ENCODE data around the gene SIGLECL1.

SIGLECL1 gene

DNA sequence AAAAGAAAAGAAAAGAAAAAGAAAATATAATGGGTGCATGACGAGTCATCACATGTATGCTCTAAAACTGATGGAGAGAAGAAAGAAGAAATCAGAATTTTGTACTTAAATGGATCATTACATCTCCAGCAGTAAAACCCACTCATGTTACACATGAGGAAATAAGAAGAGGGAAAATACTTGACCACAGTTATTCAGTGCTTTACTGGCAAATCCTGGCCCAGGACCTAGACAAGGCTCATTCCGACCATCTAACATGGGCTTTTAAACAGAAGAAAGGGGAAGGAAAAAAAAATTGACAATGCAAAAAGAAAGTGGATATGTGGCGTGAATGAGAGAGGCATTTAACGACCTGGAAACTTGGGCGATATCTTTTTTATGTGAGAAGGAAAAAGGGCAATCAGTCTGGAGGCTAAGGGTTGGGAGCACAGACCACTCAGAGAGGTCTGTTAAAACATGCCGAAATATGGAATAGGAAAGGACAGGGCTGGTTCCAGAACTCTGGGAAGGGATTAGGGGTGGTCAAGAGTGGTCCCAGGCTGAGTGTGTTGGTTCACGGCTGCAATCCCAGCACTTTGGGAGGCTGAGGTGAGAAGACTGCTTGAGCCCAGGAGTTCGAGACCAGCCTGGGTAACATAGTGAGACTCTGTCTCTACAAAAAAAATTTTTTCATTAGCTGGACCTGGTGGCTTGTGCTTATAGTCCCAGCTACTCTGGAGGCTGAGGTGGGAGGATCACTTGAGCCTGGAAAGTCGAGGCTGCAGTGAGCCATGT lies 1.6 kb downstream of the SIGLECL1 start:
- no peak for DNase-seq (ENCODE audit: low read depth)

DNA sequence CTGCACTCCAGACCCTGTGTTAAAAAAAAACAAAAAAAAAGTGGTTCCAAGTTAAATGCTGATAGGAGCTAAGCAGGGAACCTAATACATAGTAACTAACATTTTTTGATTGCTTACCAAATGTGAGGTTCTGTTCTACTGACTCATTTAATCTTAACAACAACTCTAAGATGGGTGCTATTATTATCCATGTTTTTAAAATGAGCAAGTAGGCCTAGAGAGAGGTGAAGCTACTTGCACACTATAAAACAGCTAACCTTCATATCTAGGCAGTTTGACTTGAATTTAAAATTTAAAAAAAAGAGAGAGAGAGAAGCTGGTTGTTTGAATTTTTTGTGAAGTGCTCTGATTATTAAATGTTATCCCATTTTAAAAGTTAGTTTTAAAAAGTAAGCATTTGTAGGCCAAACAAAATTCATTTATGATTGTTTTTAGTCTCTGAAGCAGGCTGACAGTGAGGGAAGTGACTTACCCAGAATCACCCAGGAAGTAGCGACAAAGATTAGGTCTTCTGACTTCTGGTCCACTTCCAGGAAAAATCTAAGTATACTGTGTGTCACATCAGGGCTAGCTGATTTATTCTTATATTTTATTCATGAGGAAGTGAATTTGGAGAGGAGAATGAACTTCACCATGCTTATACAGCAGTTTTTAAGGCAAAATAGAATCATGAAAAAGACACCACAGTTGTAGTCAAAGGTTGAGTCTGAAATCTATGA lies 2.4 kb downstream of the SIGLECL1 start:
- no peak for DNase-seq (ENCODE audit: low read depth)

DNA sequence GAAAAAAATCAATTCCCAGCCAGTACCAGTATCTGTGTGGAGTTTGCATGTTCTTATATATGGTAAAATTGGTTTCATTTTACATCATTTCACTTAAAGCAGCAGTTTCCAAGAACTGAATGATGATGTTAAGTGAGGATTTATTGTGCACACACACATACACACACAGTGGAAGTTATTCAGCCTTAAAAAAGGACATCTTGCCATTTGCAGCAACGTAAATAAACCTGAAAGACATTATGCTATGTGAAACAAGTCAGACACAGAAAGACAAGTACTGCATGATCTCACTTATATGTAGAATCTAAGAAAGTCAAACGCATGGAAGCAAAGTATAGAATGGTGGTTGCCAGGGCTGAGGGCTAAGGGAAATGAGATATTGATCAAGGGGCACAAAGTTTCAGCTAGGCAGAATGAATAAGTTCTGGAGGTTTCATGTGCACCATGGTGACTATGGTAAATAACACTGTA lies 5.3 kb downstream of the SIGLECL1 start:
- no peak for DNase-seq (ENCODE audit: low read depth)

DNA sequence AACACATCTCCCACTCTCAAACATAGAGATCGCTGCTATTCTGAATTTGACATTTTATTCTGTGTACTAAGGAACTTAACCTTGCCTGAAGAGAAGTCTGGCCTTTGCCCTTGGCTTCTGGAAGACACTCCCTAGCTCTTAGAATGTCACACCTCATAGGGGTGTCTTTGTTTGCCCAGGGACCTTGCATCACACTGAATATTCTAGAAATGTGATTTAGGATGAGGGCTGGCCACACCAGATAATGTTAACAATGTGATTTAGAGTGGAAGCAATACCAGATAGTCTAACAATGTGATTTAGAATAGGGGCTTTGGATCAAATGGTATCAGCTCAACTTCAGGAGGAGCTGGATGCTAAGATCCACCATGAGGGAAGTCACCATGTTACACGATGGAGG lies 6.6 kb downstream of the SIGLECL1 start:
- no peak for DNase-seq (ENCODE audit: low read depth)

DNA sequence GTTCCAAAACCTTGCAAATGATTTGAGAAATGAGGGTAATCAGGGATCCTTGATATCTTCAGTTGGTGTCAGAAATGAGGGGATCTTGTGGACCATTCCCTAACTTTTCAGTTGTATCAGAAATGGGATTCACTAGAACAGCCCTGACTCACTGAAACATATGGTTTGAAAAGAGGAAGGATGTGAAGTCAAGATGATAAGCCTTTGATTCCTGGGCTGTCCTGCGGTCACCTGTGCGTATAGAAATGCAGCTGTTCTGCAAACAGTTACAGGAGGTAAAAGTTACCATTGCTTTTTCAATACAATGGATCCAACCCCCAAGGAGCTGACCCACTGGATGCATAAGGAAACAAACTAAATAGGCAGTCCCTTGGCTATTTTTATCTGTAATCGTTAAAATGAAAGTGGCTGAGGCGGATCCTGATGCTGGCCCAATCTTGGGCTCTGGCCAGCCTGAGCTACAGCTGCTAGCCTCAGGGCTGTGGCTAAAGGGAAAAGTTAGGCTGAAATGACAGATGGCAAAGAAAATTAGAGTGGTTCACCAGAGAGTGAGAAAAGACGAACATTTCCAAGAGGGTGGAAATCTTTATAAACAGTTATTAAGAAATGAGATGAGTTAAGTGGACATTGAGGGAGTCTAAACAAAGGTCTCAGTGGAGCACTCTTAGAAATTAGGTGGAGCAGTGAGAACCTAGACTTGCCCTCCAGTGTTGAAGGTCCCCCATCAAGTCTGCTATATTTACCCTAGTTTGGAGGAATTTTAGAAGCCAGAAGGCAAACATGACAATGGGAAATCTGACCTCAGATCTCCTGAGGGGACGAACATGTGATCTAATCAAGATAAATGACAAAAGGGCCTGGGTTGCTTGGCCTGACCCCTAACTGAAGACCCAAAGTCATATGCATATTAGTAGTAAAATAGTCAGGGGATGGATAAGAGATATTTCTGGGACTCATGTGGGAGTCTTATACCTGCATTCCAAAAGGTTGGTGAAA lies 7.6 kb downstream of the SIGLECL1 start:
- no peak for DNase-seq (ENCODE audit: low read depth)

DNA sequence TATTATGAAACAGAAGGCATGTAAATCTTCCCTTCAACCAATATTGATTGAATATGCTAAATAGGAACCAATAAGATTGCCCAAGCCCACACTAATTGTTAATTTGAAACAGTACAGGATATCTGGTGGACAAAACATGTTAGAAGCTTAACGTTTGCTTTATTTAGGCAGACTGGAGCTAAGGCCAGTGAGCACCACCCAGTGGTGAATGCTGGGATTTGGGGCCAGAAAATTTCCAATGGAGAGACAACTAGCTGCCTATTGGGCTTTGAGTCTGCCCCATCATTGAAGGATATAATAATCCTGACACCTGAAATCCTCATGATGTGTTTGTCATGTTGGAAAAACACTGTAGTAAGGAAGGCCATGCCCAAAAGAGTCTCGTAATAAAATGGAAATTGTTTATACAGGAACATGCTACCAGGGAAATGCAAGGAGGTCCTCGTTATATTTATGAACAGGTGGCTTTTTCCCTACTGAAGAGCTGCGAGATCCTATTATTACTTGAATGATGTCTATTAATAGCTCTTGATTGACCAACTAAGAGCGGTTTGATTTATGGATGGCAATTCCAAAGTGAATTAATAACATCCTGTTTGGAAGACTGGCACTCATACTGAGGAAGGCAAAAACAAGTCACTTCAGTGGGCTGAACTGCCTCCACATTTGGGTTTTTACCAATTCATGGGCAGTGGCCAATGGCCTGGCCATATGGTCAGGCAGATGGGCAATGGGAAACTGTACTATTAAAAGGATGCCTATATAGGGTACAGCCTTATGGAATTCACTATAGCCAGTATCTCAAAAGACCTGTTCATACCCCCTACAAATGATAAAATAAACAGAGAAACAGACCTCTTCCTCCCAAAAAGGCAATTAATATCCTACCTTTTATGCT lies 8.7 kb downstream of the SIGLECL1 start:
- DNase-seq (ENCODE audit: low read depth): peak; percentile 10

DNA sequence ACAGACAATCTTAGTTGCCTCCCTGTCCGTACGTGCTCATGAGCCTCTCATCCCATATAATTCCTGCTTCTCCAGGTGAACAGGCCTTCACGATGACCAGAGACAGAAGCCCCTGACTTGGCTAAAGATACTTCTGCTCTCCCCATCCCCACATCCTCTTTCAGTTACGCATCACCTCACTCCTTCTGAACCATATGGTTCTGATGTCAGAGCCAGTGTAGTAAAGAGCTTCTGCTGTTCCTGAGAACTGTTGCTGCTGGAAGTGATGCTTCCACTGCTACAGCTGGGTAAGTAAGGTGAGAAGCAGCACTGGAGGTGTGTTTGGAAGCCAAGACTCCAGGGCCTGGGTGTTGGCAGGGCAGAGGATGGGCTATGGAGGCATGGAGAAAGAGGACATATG lies 12.9 kb downstream of the SIGLECL1 start:
- DNase-seq (ENCODE audit: low read depth): no peak

DNA sequence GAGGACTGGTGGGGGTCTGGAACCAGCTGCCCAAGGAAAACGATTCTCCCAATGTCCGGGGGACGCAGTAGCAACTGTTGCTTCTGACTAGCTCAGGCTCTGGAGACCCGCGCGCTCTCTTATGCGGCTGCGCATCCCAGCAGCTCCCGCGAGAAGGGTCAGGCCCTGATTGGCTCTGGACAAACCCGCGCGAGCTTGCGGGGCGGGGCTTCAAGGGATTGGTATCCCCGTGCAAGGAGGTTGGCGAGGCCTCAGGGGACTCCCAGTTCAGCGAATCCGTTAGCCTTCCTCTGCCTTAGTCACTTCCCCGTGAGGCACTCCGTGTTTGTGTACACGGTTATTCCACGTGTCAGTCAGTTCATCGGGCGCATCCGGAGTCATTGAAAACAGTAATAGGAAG lies 20.2 kb downstream of the SIGLECL1 start:
- DNase-seq (ENCODE audit: low read depth): no peak

DNA sequence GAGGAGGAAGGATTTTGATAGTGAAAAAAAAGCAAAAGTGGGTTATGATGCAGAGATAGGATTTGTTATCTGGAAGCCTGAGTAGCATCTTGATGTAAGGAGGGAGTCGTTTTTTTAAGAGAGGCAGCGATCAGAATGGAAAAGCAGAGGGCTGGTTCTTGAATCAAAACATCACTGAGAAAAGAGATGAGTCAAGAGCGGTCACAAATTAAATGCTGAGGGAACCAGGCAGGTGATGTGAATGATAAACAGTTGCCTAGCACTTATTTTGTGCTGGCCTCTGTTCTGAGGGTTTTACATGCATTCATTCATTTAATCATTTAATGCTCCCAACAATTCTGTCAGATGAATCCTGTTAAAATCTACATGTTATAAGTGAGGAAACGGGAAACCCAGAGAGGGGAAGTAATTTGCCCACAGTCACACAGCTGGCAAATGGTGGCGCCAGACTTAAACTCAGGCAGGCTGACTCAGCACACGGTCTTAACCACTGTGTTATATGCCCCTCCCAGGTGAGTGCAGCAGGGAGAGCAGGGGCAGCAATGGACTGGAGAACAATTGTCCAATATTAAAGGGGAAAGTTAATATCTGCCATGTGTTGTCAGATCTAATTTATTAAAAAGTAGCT lies 21.4 kb downstream of the SIGLECL1 start:
- DNase-seq (ENCODE audit: low read depth): no peak

DNA sequence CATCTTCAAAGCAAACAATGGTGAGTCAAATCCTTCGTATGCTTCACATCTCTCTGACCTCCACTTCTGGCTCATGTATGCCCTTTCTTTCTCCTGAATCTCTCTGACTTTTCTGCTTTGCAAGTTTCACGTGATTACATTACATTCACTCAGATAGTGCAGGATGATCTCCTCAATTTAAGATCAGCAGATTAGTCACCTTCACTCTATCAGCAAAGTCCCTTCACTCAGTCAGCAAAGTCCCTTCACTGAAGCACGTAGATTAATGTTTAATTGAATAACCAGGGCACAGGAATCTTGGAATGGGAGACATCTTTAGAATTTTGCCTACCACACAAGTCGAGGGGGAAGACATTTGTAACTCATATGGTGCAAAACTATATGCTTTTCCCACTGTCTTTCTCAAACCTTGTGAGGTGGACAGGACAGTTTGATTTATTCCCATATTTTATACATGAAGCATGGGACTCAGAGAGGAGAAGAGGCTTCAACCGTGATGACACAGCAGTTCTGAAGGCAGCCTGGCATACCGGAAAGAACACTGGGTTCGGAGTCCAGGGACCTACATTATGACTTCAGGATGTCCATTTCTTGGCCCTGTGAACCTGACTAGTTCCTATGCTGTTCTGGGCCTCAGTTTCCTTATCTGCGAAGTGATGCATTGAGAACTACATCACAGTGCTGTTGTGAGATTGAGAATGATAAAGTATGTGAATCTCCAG lies 23.3 kb downstream of the SIGLECL1 start:
- no peak for DNase-seq (ENCODE audit: low read depth)

DNA sequence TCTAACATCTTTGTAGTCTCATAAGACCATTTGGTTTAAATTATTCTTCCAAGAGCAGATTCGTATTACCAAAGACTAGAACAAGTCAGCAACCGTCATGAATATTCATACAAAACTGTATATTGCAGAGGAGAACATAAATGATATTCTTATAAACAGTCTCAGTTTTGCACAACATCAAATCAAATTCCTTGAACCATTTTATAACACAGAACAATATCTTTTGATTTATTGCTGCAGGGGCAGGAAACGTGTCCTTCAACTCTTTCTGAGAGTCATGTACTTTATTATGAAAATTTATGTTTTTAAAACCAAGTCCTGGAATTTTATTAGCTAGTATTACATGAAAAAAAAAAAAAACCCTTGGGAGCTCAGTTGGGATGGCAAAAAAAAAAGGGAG lies 26.2 kb downstream of the SIGLECL1 start:
- DNase-seq (ENCODE audit: low read depth): no peak

DNA sequence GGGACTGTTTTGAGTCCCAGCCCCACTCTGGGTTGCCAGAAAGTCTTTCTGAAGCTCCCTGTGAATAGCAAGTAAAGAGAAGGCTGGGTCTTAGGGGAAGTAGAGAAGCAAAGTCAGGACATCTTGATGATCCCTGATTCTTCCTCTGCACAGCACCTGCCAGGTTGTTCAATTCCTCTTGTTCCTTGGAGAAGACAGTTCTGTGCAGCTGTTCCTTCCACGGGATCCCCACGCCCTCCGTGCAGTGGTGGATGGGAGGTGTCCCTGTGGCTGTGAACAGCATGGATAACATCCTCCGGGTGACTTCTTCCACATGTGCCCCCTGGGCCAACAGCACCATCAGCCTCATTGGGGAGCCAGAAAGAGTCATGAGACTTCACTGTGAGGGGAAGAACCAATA lies 31.5 kb downstream of the SIGLECL1 start:
- DNase-seq (ENCODE audit: low read depth): no peak

DNA sequence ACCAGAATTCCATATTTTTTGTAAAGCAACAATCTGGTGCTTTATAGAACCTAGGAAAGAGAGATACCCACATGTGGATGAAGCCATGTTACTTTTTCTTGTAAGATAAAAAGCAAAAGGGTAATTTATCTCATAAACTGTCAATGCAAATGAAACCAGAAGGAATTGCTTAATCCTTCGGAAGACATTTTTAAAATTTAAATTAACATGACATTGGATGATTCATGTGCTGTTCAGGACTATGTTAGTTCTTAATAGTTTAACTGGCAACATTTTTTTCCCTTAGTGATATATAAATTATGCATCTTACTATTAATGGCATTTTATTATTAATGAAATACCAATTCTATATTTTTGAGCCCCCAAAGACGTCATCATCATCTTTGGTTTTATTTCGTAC lies 34.8 kb downstream of the SIGLECL1 start:
- DNase-seq (ENCODE audit: low read depth): no peak

DNA sequence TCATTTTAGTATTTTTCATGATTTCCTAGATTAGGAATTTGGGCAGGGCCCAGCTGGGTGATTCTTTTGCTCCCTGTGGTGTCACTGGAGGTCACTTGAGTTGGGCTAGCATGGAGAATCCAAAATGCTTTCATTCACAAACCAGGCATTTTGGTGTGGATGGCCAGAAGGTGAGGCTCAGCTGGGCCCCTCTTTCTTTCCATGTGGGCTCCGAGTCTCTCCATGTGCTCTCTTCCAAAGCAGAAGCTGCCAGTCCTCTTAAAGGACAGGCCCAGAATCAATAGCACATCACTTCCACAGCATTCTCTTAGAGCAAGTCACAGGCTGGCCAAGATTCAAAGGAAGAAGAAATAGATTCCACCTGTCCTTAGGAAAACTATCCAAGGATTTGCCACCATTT lies 38.8 kb downstream of the SIGLECL1 start:
- DNase-seq (ENCODE audit: low read depth): no peak

DNA sequence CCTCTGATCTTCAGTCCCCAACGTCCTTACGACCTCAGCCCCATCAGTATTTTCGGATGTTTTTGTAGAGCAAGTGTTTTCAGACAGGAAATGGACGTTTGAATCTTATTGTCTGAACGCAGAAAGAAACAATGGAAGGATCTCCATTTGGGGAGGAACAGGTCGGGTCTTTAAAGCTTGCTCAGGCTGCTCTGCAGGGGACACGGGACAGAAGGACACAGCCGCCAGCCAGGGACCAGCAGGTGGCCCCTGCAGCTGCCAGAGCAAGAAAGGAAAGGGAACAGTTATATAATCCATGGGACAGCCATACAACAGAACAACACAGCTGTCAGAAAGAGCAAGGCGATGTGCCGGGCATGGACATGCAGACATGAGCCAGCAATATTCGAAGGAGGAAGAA lies 42.1 kb downstream of the SIGLECL1 start:
- DNase-seq (ENCODE audit: low read depth): no peak

DNA sequence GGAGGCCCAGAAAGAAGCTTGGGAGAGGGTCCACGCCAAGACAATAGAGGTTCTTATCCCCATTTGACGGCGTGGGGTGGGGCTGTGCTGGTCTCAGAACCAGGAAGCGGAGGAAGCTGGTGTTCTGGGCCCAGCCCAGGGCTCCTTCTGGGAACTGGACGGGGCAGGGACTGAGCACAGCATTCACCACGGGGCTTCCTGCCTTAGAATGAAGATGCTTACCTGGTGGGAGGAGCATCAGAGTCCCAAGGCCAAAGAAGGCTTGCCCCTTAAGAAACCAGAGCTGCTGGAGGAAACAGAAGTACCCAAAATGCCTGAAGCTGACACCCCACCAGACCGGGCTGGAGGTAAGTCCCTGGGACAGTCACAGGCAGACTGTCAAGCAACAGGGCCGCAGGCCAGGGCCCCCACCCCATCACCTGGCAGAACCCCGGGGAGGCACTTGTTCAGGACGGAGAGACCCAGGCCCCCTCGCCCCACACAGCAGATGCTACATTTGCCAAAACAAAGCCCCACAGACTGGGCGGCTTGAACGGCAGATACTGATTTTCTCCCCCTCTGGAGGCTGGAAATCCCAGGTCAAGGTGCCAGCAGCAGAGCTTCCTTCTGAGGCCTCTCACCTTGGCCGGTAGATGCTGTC lies 42.8 kb downstream of the SIGLECL1 start:
- no peak for DNase-seq (ENCODE audit: low read depth)

DNA sequence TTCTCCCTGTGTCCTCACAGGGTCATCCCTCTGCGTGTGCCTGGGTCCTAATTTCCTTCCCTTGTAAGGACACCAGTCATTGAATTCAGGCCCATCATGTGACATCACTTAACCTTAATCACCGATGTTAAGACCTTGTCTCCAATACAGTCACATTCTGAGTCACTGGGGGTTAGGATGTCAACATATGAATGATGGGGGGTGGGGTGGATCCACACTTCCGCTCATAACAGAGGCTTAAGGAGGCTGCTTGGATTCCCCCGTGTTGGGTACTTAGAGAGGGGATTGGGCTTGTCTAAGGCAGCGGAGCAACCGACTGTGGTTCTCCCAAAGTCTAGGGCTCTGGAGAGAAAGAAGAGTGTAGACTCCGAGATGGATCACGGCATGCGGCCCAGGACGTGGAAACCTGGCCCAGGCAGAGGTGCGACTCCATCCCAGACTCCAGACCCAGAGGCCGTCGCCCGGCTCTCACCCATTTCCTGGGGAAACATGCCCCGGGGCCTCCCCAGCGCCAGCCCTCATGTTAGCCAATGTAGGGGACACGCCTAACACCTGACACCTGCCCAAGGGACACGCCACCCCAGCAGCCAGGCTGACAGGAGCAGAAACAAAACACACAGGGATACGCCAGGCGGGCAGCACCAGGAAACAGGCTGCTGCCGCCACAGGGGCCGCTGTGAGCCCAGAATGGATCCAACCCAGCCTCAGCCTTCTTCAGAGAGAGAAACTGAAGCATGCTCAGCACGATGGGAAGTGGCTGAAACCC lies 43.5 kb downstream of the SIGLECL1 start:
- DNase-seq (ENCODE audit: low read depth): no peak

DNA sequence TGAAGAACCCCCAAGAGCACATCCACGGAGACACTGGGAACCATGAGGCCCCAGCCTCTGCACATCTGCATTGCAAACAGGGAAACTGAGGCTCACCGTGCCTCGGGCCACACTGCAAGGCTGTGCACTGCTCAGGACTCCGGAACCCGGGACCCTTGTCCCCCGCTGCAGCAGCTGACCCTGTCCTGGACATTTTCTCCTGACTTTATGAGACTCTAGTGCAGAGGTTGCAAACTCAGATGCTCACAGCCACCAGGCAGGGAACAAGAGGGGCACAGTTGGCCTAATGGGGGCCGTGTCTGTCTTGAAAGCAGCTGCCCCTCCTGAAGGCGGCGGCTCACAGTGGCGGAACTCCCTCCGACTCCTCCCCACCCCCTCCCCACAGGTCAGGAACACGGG lies 44.1 kb downstream of the SIGLECL1 start:
- no peak for DNase-seq (ENCODE audit: low read depth)
